Peyer's patch (tissue), 4 donors: ENCODE data around the gene MASP2.

Source experiments
- CTCF ChIP-seq, 6 experiments: fragments of 450-650 bp in 4 of 6; fragments of 200-600 bp in 2 of 6; sonication (generic) in 1 of 6; IDR thresholded peaks; one replicate each; pipeline ENCODE4 v1.5.1; 2017 to 2019; ENCODE audit warnings: antibody characterized with exemption in 6 of 6, mild to moderate bottlenecking in 3 of 6, moderate library complexity in 1 of 6
- POLR2A ChIP-seq, 2 donors: fragments of 450-650 bp; IDR thresholded peaks; one replicate each; pipeline ENCODE4 v1.5.1; 2017; ENCODE audit warnings: antibody characterized with exemption in 2 of 2, mild to moderate bottlenecking in 2 of 2, moderate library complexity in 2 of 2

DNA sequence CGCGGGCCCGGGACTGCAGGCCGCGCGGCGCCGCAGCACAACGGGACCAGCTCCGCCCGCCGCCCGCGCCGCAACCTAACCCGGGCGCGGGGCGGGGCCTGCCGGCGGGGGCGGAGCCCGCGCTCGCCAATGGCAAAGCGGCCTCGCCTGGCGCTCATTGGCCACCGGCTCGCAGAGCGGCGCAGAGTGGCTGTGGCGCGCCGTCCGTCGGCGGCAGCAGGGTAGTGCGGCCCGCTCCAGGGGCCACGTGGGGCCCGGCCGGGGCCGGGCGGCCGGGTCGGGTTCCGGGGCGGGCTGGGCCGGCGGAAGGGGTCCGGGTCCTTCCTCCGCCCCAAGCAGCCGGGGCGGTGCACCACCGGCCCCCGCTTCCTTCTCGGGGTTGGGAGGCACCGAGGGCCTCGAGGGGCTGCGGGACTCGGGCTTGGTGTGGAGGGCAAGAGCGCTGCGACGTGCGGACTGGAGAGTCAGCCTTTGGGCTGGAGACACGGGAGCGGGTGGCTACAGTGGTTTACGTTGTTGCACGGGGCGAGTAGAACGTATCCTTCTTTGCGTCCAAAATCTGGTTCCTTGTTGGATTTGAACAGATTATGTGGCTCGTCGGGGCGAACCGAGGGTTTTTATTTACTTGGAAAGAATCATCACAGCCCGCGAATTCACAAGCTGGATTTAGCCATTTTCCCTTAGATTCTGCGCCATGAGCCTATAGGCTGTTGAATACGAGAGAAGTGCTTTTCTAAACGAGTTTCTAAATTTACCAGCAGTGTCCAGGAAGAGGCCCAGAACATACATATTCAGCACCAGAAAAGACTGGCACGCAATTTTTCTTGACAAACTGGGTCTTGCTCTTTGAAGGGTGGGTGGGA, 13.2 kb upstream of the MASP2 start, which contains the start of gene SRM:
- TF ChIP-seq CTCF (IDR thresholded peaks at IDR 0.05) (peak; percentile 51 to 88 (median 70)), POLR2A (IDR thresholded peaks at IDR 0.05) (peak in 1 of 2 donors; percentile 53)
